K562 (cell line): ENCODE results near the gene MGA.

Experiments
- CTBP1 ChIP-seq: fragments of 450-650 bp; IDR thresholded peaks from 2 replicates; pipeline ENCODE4 v1.6.1; 2016; ENCODE audit warnings: borderline replicate concordance
- EGR1 ChIP-seq: fragments of 450-650 bp; conservative IDR thresholded peaks from 2 replicates; pipeline ENCODE4 v1.6.1; 2017; ENCODE audit warnings: mild to moderate bottlenecking
- MEF2A ChIP-seq: IDR thresholded peaks from 2 replicates; pipeline ENCODE4 v1.6.1; 2011; ENCODE audit warnings: low read depth, mild to moderate bottlenecking, low read length, moderate library complexity; ENCODE audit not compliant: control insufficient read depth
- MYNN ChIP-seq, 2 experiments: sonication (generic); formaldehyde crosslinking in 1 of 2; IDR thresholded peaks; 2 replicates each; pipeline versions ENCODE4 v1.5.0 to v1.6.1; 2016 to 2020; ENCODE audit warnings: antibody characterized with exemption in 1 of 2, missing genetic modification reagents in 1 of 2
- POLR2A ChIP-seq: fragments of 450-650 bp; conservative IDR thresholded peaks from 2 replicates; pipeline ENCODE4 v1.6.1; 2016
- RCOR1 ChIP-seq, 2 experiments: IDR thresholded peaks; 2 replicates each; pipeline ENCODE4 v1.6.1; 2012; ENCODE audit warnings: low read depth in 2 of 2, low read length in 2 of 2, borderline replicate concordance in 1 of 2, improper control_type of control experiment in 1 of 2
- ZNF561 ChIP-seq: fragments of 450-650 bp; formaldehyde crosslinking; conservative IDR thresholded peaks from 2 replicates; pipeline ENCODE4 v1.4.0; 2020; ENCODE audit warnings: mild to moderate bottlenecking, moderate library complexity
- TF ChIP-seq, protein P1 (sequence below): sonication (generic); formaldehyde crosslinking; IDR thresholded peaks from 2 replicates; pipeline ENCODE4 v1.8.1; 2023; ENCODE audit warnings: mild to moderate bottlenecking, missing genetic modification reagents
- TF ChIP-seq, protein P2 (sequence below), 3 experiments: IDR thresholded peaks in 2 of 3; conservative IDR thresholded peaks in 1 of 3; 2 replicates each; pipeline ENCODE4 v1.5.1; 2011 to 2012; ENCODE audit warnings: low read length in 3 of 3, mild to moderate bottlenecking in 3 of 3, control low read depth in 2 of 3, improper control_type of control experiment in 1 of 3, inconsistent platforms in 1 of 3, low read depth in 1 of 3, mixed read lengths in 1 of 3, moderate library complexity in 1 of 3; ENCODE audit not compliant: insufficient read depth in 2 of 3
- TF ChIP-seq, protein P3 (sequence below), 2 experiments: fragments of 450-650 bp; conservative IDR thresholded peaks; 2 replicates each; pipeline ENCODE4 v1.6.1; 2017; ENCODE audit warnings: mild to moderate bottlenecking in 2 of 2, moderate library complexity in 2 of 2

DNA sequence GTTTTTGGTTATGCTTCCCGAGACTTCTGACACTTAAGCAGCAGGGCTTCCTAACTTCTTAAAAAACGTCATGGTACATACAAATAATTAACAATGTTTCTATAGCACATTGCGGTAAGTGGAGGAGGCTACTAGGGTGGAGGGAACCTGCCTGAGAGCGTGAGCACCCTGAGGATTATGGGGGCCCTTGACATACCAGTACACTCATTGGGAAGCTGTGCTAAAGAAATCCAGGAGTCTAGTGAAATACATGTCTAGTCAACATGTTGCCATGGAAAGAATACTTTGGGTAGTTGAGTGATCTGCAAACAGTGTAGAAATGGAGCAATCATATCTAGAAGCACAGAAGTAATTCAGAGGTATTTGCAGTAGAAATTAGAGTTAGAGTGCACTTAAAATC lies 74.8 kb downstream of the MGA start:
- TF ChIP-seq MEF2A (no peak), RCOR1 (IDR thresholded peaks at IDR 0.05; ENCODE audit: borderline replicate concordance in 1 of 2, low read depth in 2 of 2, low read length in 2 of 2) (no peak), CTBP1 (no peak), EGR1 (no peak), ZNF561 (no peak), MYNN (IDR thresholded peaks at IDR 0.05) (no peak), MYNN (CRISPR knock-in tag; IDR thresholded peaks at IDR 0.05) (no peak), POLR2A (no peak)
- TF ChIP-seq, protein P1, sequence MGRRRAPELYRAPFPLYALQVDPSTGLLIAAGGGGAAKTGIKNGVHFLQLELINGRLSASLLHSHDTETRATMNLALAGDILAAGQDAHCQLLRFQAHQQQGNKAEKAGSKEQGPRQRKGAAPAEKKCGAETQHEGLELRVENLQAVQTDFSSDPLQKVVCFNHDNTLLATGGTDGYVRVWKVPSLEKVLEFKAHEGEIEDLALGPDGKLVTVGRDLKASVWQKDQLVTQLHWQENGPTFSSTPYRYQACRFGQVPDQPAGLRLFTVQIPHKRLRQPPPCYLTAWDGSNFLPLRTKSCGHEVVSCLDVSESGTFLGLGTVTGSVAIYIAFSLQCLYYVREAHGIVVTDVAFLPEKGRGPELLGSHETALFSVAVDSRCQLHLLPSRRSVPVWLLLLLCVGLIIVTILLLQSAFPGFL (CRISPR knock-in tag): no peak
- TF ChIP-seq, protein P2, sequence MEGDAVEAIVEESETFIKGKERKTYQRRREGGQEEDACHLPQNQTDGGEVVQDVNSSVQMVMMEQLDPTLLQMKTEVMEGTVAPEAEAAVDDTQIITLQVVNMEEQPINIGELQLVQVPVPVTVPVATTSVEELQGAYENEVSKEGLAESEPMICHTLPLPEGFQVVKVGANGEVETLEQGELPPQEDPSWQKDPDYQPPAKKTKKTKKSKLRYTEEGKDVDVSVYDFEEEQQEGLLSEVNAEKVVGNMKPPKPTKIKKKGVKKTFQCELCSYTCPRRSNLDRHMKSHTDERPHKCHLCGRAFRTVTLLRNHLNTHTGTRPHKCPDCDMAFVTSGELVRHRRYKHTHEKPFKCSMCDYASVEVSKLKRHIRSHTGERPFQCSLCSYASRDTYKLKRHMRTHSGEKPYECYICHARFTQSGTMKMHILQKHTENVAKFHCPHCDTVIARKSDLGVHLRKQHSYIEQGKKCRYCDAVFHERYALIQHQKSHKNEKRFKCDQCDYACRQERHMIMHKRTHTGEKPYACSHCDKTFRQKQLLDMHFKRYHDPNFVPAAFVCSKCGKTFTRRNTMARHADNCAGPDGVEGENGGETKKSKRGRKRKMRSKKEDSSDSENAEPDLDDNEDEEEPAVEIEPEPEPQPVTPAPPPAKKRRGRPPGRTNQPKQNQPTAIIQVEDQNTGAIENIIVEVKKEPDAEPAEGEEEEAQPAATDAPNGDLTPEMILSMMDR (IDR thresholded peaks at IDR 0.05 in 2 of 3, conservative IDR thresholded peaks at IDR 0.05 in 1 of 3; ENCODE audit: insufficient read depth in 2 of 3, low read depth in 1 of 3, low read length in 3 of 3): no peak
- TF ChIP-seq, protein P3, sequence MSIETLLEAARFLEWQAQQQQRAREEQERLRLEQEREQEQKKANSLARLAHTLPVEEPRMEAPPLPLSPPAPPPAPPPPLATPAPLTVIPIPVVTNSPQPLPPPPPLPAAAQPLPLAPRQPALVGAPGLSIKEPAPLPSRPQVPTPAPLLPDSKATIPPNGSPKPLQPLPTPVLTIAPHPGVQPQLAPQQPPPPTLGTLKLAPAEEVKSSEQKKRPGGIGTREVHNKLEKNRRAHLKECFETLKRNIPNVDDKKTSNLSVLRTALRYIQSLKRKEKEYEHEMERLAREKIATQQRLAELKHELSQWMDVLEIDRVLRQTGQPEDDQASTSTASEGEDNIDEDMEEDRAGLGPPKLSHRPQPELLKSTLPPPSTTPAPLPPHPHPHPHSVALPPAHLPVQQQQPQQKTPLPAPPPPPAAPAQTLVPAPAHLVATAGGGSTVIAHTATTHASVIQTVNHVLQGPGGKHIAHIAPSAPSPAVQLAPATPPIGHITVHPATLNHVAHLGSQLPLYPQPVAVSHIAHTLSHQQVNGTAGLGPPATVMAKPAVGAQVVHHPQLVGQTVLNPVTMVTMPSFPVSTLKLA (conservative IDR thresholded peaks at IDR 0.05): no peak
